HTERT RPE-1 (cell line): Measurements from ENCODE around the gene BCAM.
"Not testable (repeated sequence)": the region's sequence is repeated elsewhere in the genome, so short reads cannot be mapped to it uniquely, and the experiment has no call there.

Experiments used
- in situ Hi-C: fragments of 300-500 bp; cut with MboI; formaldehyde crosslinking; loops from 4 replicates; pipeline ENCODE4 v1.14.3; 2020; ENCODE audit warnings: low sequenced_read_pairs

BCAM gene

GRCh38 chr19:44848036-44848811 lies 39.3 kb downstream of the BCAM start:
- in situ Hi-C loops = no loop called here

GRCh38 chr19:44848812-44849447 lies 40.0 kb downstream of the BCAM start:
- in situ Hi-C loops = no loop called here

DNA sequence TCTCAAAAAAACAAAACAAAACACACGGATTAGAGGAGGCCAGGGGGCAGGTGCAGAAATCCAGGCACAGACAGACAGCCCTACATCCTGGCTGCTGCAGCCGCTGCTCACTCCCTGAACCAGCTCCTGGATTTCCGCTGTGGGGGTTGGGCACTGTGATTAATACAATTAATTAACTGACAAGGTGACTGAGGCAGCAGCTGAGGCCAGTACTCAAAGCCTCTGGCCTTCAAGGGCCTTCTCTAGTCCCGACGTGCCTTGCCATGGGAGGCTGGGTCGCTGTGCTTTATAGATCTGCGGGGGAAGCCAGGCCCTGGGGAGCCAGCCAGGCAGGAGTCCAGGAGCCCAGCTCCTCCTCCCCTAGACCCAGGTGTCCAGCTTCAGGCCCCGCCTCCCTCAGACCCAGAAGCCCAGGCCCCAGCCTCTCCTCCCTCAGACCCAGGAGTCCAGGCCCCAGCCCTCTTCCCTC lies 41.8 kb downstream of the BCAM start:
- in situ Hi-C loops = no loop called here

GRCh38 chr19:44851427-44851826 lies 42.5 kb downstream of the BCAM start:
- in situ Hi-C loops = no loop called here

GRCh38 chr19:44855606-44856005 lies 46.7 kb downstream of the BCAM start:
- in situ Hi-C loops = no loop called here

GRCh38 chr19:44856421-44857083 lies 47.6 kb downstream of the BCAM start:
- in situ Hi-C loops = no loop called here

- in situ Hi-C loops = no loop called here
These were observed 48.9 kb downstream of the BCAM start for GRCh38 chr19:44857837-44858236.

- in situ Hi-C loops = not testable (repeated sequence)
These were observed 52.7 kb downstream of the BCAM start for GRCh38 chr19:44861576-44861975.

DNA sequence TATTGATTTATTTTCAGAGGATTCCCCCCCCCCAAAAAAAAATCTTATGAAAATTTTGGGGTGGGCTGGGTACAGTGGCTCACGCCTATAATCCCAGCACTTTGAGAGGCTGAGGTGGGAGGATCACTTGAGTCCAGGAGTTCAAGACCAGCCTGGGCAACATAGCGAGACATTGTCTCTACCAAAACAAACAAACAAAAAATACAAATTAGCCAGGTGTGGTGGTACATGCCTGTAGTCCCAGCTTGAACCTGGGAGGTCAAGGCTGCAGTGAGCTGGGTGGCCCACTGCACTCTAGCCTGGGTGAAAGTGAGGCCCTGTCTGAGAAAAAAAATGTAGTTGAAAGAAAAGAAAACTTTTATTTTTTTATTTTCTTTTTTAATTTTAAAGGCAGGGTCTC lies 55.1 kb downstream of the BCAM start:
- in situ Hi-C loops = no loop called here

DNA sequence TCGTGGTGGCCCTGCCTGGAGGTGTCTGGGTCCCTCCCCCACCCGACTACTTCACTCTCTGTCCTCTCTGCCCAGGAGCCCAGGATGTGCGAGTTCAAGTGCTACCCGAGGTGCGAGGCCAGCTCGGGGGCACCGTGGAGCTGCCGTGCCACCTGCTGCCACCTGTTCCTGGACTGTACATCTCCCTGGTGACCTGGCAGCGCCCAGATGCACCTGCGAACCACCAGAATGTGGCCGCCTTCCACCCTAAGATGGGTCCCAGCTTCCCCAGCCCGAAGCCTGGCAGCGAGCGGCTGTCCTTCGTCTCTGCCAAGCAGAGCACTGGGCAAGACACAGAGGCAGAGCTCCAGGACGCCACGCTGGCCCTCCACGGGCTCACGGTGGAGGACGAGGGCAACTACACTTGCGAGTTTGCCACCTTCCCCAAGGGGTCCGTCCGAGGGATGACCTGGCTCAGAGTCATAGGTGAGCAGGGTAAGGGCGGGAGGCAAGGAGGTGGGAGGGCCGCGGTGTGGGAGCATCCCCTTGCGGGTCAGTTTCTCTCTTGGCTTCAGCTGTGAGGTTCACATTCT lies 56.4 kb downstream of the BCAM start:
- in situ Hi-C loops = no loop called here

DNA sequence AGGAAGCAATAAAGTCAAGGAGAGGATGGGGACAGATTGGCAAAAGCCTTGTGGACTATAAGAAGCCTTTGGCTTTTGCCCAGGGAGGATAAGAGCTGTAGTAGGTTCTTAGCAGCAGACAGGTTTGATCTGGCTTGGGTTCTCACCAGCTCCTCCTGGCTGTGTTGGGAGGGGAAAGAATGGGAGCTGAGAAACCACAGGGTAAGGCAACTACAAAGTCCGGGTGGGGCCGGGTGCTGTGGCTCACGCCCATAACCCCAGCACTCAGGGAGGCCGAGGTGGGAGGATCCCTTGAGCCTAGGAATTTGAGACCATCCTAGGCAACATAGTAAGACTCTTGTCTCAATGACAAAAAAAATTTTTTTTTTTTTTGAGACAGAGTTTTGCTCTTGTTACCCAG lies 57.8 kb downstream of the BCAM start:
- in situ Hi-C loops = no loop called here

- in situ Hi-C loops = no loop called here
These were observed 58.7 kb downstream of the BCAM start for GRCh38 chr19:44867578-44867977.

- in situ Hi-C loops = no loop called here
These were observed 61.0 kb downstream of the BCAM start for GRCh38 chr19:44869733-44870470.
